Activated naive CD8-positive, alpha-beta T cell treated with anti-CD3 and anti-CD28 coated beads, Interleukin-2, amount 50 U/mL, for 24 hours (primary cell): ENCODE data around the gene DCLK2.

Experiments
- ATAC-seq: fragments of 150-1000 bp; cut with Tn5 transposase; one replicate; pipeline ENCODE4 v1.10.0; 2021
- DNase-seq: peaks from one replicate; pipeline ENCODE4 v3.0.0; 2021
- H3K27ac Mint-ChIP-seq: one replicate; pipeline ENCODE4 v1.8.0; 2021; ENCODE audit warnings: mild to moderate bottlenecking, mixed read lengths
- H3K27me3 Mint-ChIP-seq: one replicate; pipeline ENCODE4 v1.8.0; 2021; ENCODE audit warnings: mixed read lengths
- H3K36me3 Mint-ChIP-seq: one replicate; pipeline ENCODE4 v1.8.0; 2021; ENCODE audit warnings: low read depth, mixed read lengths
- H3K4me1 Mint-ChIP-seq: one replicate; pipeline ENCODE4 v1.8.0; 2021; ENCODE audit warnings: mixed read lengths
- H3K4me3 Mint-ChIP-seq: one replicate; pipeline ENCODE4 v1.8.0; 2021; ENCODE audit warnings: mild to moderate bottlenecking, moderate library complexity, mixed read lengths
- H3K9me3 Mint-ChIP-seq: one replicate; pipeline ENCODE4 v1.8.0; 2021; ENCODE audit warnings: mixed read lengths

Gene DCLK2

GRCh38 chr4:150250998-150251651, 172.9 kb downstream of the DCLK2 start:
- ATAC-seq, result no peak
- no peaks in the 10 kb centered on the region for H3K36me3 Mint-ChIP-seq

GRCh38 chr4:150251752-150252190, 173.5 kb downstream of the DCLK2 start:
- Mint-ChIP-seq H3K4me1 (no peaks in the 10 kb centered on the region), H3K4me3 (no peak overlapping the region), H3K27ac (no peak overlapping the region), H3K27me3 (no peaks in the 10 kb centered on the region), H3K36me3 (no peaks in the 10 kb centered on the region), H3K9me3 (no peaks in the 10 kb centered on the region)
- no peak for DNase-seq
- no peak for ATAC-seq

More at GRCh38 chr4:150250998-150251651, 172.9 kb downstream of the DCLK2 start:
- Mint-ChIP-seq H3K4me3 (no peak overlapping the region), H3K27ac (no peak overlapping the region), H3K27me3 (no peaks in the 10 kb centered on the region), H3K4me1 (no peaks in the 10 kb centered on the region), H3K9me3 (no peaks in the 10 kb centered on the region)
- no peak for DNase-seq

DNA sequence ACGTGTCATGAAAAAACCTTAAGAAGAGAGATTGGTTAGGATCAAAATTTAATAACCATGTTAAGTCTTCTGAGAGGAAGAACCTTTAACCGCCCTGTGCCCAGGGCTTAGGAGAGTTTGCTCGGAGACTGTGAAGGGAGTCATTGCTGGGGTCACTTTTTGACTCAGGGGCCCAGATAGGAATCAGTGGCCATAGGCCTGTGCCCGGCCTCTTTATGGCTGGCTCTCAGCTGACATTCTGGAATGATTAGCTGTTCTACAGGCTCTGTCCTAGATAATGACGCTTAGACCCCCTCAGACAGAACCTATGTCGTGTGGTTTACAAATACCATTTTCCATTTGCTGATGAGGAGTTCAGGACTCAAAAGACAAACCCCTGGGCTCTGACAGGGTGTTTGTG, 174.1 kb downstream of the DCLK2 start:
- DNase-seq, result no peak
- Mint-ChIP-seq H3K36me3 (no peaks in the 10 kb centered on the region), H3K9me3 (no peaks in the 10 kb centered on the region), H3K4me1 (no peaks in the 10 kb centered on the region), H3K27me3 (no peaks in the 10 kb centered on the region), H3K4me3 (no peak overlapping the region), H3K27ac (no peak overlapping the region)
- ATAC-seq, result no peak

- DNase-seq (no peak), ATAC-seq (no peak)
- Mint-ChIP-seq H3K9me3 (no peaks in the 10 kb centered on the region), H3K27ac (no peak overlapping the region), H3K4me3 (no peak overlapping the region), H3K27me3 (no peaks in the 10 kb centered on the region), H3K4me1 (no peaks in the 10 kb centered on the region), H3K36me3 (no peaks in the 10 kb centered on the region)
Measured at GRCh38 chr4:150252741-150253140, 174.5 kb downstream of the DCLK2 start.

- no peaks in the 10 kb centered on the region for H3K36me3 Mint-ChIP-seq
- no peak overlapping the region for H3K27ac Mint-ChIP-seq
- DNase-seq (no peak), ATAC-seq (no peak)
- no peaks in the 10 kb centered on the region for H3K27me3 Mint-ChIP-seq
- no peaks in the 10 kb centered on the region for H3K9me3 Mint-ChIP-seq
- H3K4me3 Mint-ChIP-seq, result no peak overlapping the region
- H3K4me1 Mint-ChIP-seq, result no peaks in the 10 kb centered on the region
Measured at GRCh38 chr4:150253416-150253815, 175.2 kb downstream of the DCLK2 start.

DNA sequence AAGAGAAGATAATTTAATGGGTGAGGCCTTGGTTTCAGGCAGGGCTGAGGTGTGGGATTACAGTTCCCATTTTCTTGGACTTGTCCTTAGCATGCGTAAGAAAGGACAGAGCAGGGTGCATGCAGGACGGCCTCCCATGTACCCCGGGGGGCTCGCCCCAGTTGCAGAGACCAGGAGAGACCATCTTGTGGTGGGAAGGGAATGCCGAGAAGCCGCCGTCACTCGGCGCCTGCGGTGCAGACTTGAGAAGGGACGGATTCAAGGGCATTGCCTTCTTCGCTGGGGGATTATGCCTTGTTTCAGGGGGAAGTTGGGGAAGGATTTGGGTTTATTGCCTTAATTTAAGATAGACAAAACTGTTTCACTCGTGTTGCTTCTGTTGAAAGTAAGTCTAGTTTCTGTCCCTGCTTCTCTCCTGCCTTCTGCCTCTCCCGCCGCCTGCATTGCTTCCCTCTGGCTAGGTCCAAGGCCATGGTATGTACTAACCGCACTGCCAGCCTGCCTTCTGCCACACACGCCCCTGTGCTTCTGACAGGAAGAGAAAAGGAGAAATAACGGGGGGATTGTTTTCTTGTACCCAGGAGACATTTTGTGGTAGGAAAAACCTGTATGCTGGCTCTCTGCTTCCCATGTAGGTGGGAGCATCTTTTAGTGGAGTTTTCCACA, 175.9 kb downstream of the DCLK2 start:
- no peak for ATAC-seq
- H3K27me3 Mint-ChIP-seq, result no peaks in the 10 kb centered on the region
- no peak overlapping the region for H3K27ac Mint-ChIP-seq
- H3K36me3 Mint-ChIP-seq, result no peaks in the 10 kb centered on the region
- DNase-seq, result no peak
- H3K4me3 Mint-ChIP-seq, result no peak overlapping the region
- no peaks in the 10 kb centered on the region for H3K9me3 Mint-ChIP-seq
- no peaks in the 10 kb centered on the region for H3K4me1 Mint-ChIP-seq

DNA sequence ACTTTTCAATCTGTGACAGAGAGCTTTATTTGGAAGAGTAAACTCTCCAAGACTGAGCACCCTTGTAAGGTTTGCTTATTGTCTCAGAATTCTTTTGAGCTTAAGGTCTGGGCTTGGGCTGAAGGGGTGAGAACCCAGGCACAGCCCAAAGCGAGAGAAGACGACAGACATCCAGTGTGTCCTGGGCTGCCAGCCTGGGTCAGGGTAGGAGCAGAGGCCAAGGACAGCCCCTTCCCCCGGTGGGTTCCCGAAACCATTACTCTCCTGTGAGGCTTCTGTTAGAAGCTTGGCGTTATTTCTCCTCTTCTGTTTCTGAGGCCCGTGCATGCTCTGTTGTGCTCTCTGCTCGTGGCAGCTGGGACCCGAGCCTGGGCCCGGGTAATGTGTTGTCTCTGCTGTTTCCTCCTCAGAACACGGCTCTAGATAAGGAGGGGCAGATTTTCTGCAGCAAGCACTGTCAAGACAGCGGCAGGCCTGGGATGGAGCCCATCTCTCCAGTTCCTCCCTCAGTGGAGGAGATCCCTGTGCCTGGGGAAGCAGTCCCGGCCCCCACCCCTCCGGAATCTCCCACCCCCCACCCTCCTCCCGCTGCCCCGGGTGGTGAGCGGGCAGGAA, 177.5 kb downstream of the DCLK2 start:
- H3K9me3 Mint-ChIP-seq, result no peaks in the 10 kb centered on the region
- H3K27ac Mint-ChIP-seq, result no peak overlapping the region
- no peak for DNase-seq
- no peak overlapping the region for H3K4me3 Mint-ChIP-seq
- no peaks in the 10 kb centered on the region for H3K27me3 Mint-ChIP-seq
- H3K36me3 Mint-ChIP-seq, result no peaks in the 10 kb centered on the region
- no peaks in the 10 kb centered on the region for H3K4me1 Mint-ChIP-seq
- peak; percentile 13 for ATAC-seq

GRCh38 chr4:150256225-150256620, 178.0 kb downstream of the DCLK2 start:
- ATAC-seq (no peak), DNase-seq (no peak)
- Mint-ChIP-seq H3K9me3 (no peaks in the 10 kb centered on the region), H3K27me3 (no peaks in the 10 kb centered on the region), H3K27ac (no peak overlapping the region), H3K4me3 (no peak overlapping the region), H3K36me3 (no peaks in the 10 kb centered on the region), H3K4me1 (no peaks in the 10 kb centered on the region)

GRCh38 chr4:150256841-150257730, 178.8 kb downstream of the DCLK2 start:
- DNase-seq (no peak), ATAC-seq (no peak)
- Mint-ChIP-seq H3K4me1 (no peaks in the 10 kb centered on the region), H3K4me3 (no peak overlapping the region), H3K27me3 (no peaks in the 10 kb centered on the region), H3K9me3 (no peaks in the 10 kb centered on the region), H3K27ac (no peak overlapping the region), H3K36me3 (no peaks in the 10 kb centered on the region)

DNA sequence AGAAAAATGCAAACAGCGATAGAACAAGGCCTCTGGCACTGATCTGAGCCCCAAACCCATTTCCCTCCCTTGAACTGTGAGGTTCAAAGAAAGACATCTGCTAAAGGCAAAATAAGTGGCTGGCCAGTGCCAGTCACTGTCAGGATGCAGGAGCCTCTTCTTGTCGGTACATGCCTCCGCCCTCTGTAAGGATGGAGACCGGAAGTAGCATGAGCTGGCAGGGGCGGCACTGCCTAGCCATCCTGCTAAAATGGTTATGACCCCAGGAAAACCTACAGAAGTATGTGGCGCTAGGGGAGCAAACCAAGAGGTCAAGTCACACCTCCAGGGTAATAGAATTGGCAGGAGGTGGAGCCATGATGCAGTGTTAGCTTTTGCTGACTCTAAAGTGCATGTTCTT, 180.3 kb downstream of the DCLK2 start:
- Mint-ChIP-seq H3K4me3 (no peak overlapping the region), H3K4me1 (no peaks in the 10 kb centered on the region), H3K36me3 (no peaks in the 10 kb centered on the region), H3K9me3 (no peaks in the 10 kb centered on the region), H3K27ac (no peak overlapping the region), H3K27me3 (no peaks in the 10 kb centered on the region)
- DNase-seq (no peak), ATAC-seq (no peak)

DNA sequence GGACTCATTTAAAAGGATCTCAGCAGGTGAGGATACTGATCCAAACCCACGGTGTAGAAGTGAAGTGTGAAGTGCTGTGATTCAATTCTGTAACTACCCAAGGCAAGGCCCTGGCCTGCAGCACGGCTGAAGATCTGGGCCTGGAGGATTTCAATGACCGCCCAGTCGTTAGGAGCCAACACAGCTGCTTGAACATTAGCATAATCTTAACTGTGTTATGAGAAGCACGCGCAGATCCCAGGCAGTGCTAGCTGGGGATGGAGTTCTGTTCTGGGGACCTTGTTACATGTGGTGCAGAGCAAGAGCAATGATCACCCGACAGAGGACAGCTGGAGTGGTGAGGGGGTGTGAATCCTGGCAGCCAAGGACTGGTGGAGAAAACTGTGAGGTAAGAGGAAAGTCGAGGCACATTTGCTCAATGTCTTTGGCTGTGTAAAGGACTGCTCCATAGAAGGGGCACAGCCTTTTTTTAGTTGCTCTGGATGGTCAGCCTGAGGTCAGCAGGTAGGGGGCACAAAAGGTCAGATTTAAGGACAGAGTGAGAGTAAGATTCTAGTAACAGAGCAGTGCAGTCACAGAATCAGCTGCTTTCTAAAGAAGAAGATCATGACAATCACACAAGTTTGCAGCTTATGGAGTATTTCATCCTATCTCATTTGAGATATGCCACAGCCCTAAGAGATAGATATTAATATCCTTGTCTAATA, 181.8 kb downstream of the DCLK2 start:
- Mint-ChIP-seq H3K4me3 (no peak overlapping the region), H3K36me3 (peaks cover 3% of the 10 kb centered on the region), H3K27me3 (no peaks in the 10 kb centered on the region), H3K4me1 (no peaks in the 10 kb centered on the region), H3K9me3 (no peaks in the 10 kb centered on the region), H3K27ac (no peak overlapping the region)
- no peak for ATAC-seq
- no peak for DNase-seq

DNA sequence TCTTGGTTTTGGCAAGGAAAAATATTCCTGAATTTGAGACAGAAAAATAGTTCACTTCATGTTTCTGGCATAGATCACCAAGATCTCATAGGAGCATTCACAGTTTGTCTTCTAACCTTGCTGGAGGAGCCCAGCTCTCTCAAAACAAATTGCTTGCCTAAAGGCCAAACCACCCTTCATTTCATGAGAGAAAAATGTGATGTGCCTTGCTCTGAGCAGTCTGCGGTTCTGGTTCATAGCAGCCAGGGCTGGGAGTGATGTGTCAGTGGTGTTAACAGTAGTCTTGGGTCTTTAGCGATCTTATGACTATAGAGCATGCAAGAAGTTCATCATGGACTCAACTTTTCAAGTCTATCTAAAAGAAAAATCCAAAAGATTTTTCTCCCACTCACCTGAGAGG, 183.3 kb downstream of the DCLK2 start:
- DNase-seq, result no peak
- ATAC-seq, result no peak
- Mint-ChIP-seq H3K9me3 (no peaks in the 10 kb centered on the region), H3K4me1 (no peaks in the 10 kb centered on the region), H3K36me3 (peaks cover 5% of the 10 kb centered on the region), H3K4me3 (no peak overlapping the region), H3K27me3 (no peaks in the 10 kb centered on the region), H3K27ac (no peak overlapping the region)

- Mint-ChIP-seq H3K27ac (no peak overlapping the region), H3K36me3 (peaks cover 7% of the 10 kb centered on the region), H3K4me3 (no peak overlapping the region), H3K9me3 (no peaks in the 10 kb centered on the region), H3K4me1 (no peaks in the 10 kb centered on the region), H3K27me3 (no peaks in the 10 kb centered on the region)
- DNase-seq (no peak), ATAC-seq (no peak)
Measured at GRCh38 chr4:150262611-150263010, 184.4 kb downstream of the DCLK2 start.

DNA sequence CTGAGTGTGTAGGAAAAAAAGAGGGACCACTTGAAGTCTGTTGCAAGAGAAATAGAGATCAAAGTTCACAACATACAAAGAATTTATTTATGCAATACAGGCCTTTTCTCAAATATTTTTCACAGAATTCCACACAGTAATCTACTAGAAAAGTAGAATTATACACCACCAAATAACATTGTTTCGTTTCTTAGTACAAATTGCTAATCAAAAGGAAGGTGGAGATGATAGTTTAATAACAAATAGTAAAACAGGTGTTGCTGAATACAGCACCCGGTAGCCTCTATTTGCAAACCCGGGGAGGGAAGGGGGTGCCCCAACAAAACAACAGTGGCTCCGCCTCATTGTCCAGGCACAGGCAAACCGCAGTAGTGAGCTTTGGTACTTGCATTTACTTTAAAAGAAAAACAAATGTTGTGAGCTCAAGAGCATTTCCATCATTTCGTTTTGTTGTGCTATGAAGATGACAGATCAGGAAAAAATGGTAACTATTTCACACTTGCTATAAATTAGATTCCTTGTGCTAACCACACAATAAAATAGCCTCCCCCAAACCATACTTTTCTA, 186.4 kb downstream of the DCLK2 start:
- H3K4me1 Mint-ChIP-seq, result no peaks in the 10 kb centered on the region
- DNase-seq (no peak), ATAC-seq (no peak)
- no peak overlapping the region for H3K27ac Mint-ChIP-seq
- peaks cover 14% of the 10 kb centered on the region for H3K36me3 Mint-ChIP-seq
- no peak overlapping the region for H3K4me3 Mint-ChIP-seq
- H3K9me3 Mint-ChIP-seq, result no peaks in the 10 kb centered on the region
- H3K27me3 Mint-ChIP-seq, result no peaks in the 10 kb centered on the region
